GM20000 (cell line): Measurements from ENCODE around the gene MYEF2.
A peak's percentile ranks its signal among the peaks of the same experiment; 100 is the strongest.

ENCODE experiments used
- DNase-seq: peaks from one replicate; pipeline ENCODE4 v3.0.0; 2012; ENCODE audit warnings: low spot score
- TF ChIP-seq, protein P1 (sequence below): IDR thresholded peaks from 2 replicates; pipeline ENCODE4 v1.5.1; 2012; ENCODE audit warnings: mild to moderate bottlenecking, control low read depth; ENCODE audit errors: extremely low read depth, missing control alignments

Gene MYEF2

DNA sequence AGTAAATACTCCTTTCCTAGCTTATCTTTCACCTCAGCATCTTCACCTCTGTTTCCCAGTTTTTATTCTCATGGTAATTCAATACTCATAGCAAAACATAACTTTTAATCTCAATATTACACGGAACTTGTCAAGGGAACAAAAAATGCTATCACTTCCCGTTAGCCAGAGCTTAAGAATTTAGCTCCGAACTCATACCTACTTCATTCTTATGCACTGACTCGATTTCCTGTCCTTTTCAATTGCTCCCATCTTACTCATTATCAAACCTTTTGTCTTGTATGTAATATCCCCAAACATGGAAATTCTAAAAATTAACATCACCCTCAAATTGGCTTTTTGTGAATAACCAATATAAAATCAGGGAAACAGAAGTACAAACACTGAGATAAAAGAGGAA is 28.2 kb downstream of the MYEF2 start:
- no peak for DNase-seq
- TF ChIP-seq, protein P1, sequence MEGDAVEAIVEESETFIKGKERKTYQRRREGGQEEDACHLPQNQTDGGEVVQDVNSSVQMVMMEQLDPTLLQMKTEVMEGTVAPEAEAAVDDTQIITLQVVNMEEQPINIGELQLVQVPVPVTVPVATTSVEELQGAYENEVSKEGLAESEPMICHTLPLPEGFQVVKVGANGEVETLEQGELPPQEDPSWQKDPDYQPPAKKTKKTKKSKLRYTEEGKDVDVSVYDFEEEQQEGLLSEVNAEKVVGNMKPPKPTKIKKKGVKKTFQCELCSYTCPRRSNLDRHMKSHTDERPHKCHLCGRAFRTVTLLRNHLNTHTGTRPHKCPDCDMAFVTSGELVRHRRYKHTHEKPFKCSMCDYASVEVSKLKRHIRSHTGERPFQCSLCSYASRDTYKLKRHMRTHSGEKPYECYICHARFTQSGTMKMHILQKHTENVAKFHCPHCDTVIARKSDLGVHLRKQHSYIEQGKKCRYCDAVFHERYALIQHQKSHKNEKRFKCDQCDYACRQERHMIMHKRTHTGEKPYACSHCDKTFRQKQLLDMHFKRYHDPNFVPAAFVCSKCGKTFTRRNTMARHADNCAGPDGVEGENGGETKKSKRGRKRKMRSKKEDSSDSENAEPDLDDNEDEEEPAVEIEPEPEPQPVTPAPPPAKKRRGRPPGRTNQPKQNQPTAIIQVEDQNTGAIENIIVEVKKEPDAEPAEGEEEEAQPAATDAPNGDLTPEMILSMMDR: no peak

DNA sequence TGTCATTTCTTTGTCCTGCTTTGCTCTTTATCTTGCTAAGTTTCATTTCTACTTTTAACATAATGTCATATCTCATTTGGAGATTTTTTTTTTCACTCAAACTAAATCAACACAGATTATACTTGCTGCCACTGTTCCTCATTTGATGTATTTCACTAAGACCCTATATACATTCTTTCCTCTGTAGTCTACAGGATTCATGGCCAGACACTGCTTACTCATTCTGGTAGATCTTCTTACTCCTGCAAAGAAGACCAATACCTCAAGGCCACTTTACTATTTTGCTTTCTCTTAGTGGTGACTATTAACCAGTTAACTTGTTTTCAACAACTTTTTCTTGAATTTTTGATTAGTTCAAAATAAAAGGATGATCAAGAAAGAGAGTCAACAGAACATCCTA is 30.7 kb downstream of the MYEF2 start:
- TF ChIP-seq, protein P1: no peak
- no peak for DNase-seq

DNA sequence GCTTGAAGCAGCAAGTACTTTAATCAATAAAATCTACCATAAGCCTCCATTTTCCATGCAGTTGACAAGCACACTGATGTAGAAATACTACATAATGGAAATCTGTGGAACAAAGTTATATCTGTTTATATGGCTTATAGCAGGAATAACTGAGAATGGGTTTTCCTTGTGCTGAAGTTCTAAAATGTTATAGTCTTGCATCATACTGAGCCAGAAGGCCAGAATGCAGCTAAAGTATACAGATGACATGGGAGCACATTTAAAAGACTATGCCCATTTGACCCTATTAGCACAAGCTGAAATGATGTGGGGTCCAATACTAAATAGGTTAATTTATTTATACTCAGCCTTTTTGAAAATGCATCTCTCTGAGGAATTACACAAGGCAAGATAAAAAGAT is 32.2 kb downstream of the MYEF2 start:
- no peak for DNase-seq
- TF ChIP-seq, protein P1: no peak

DNA sequence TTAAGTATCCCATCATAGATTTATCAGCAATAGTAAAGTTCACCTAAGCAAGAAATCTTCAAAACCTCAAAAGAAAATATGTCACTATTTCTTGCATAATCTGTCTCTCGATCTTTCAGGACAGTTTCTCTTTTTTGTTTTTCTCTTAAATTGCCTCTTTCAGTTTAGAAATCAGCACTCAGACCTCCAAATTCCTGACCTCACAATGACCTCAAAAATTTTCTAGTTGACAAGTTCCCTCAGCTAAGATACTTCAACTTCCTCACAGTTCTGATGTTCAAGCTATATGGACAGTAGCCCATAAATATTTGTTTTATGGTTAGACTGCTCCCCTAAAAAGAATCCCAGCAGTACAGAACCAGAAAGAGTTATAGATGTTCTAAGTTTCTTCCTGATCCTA is 33.2 kb downstream of the MYEF2 start:
- peak; percentile 6 for DNase-seq
- TF ChIP-seq, protein P1: no peak

DNA sequence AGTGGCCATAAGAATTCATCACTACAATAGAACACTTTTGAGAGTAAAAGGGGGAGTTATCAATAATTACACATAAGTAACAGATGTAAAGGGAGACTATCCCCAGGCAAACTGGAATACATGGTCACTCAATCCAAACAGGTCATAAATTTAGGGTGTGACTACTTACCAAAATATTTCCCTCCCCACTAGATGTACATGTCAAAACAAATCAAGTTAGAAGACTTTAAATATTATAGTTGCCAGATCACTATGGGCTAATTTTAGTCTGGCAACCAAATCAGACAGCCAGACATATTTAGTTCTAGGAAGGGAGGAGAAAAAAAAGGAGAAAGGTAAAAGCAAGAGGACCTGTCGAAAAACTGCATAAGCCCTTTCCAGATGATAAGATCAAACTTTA is 34.2 kb downstream of the MYEF2 start:
- TF ChIP-seq, protein P1: no peak
- DNase-seq: no peak

DNA sequence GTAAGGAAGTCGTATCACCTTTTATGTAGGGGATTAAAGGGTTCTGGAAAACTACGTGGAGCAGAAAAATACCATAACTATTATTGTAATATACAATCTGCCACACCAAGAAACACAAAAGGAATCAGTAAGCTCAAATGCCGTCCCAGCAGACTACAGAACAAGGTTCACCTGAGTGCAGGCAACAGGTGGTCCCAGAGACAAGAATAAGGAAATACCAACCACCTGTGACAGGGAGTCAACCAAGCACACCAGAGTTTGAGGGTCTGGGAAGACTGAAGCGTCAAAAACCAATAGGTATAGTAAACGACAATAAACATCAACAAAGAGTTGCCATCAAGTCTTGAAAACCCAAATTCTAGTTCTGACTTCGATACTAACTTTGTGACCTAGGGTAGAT is 45.2 kb downstream of the MYEF2 start:
- TF ChIP-seq, protein P1: no peak
- DNase-seq: no peak

DNA sequence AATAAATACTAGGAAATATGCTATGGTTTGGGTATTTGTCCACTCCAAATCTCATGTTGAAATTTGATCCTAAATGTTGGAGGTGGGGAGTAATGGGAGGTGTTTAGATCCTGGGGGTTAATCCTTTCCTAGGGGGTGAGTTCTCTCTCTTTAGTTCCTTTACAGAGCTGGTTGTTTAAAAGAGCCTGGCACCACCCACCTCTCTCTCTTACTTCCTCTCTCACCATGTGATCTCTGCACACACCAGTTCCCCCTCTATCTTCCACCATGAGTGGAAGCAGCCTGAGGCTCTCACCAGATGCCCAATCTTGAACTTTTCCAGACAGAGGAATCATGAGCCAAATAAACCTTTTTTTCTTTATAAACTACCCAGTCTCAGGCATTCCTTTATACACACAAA is 46.8 kb downstream of the MYEF2 start:
- TF ChIP-seq, protein P1: no peak

More for the DNA sequence above, 46.8 kb downstream of the MYEF2 start:
- DNase-seq: no peak
